Activated CD8-positive, alpha-beta memory T cell treated with anti-CD3 and anti-CD28 coated beads for 24 hours (primary cell): ENCODE results near the gene C3orf20.

Source experiments
- DNase-seq: peaks from one replicate; pipeline ENCODE4 v3.0.0-alpha.2; 2020

The C3orf20 gene

DNA sequence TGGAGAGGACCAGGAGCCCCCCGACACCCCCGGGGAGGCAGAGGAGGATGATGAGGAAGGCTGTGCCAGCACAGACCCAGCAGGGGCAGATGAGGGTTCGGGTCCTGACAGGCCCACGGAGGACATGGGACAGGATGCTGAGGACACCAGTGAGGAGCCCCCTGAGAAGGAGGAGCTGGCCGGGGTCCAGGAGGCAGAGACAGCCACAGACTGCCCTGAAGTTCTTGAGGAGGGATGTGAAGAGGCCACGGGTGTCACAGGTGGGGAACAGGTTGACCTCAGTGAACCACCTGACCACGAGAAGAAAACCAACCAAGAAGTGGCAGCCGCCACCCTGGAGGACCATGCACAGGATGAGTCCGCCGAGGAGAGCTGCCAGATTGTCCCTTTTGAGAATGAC is 144.7 kb downstream of the C3orf20 start:
- no peak for DNase-seq

- DNase-seq: no peak
Observed at GRCh38 chr3:14820156-14820555, 145.2 kb downstream of the C3orf20 start.

- no peak for DNase-seq
Observed at GRCh38 chr3:14821151-14821550, 146.2 kb downstream of the C3orf20 start.

DNA sequence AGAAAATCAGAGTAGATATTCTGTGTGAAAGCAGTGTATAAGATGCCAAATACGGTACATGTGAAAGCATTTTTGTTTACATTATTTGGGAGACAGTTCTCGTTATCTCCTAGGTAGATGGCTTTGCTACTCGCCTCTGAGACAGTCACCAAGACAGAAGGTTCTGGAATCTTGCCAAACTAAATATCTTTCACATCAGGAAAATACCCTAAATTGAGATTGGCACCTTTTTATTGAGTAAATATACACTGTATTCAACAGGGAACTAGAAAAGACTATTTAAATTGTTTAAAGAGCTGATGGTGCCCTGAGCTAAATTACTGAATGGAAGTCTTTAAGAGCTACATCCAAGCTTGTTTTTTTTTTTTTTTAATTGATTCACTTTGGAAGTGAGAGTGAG is 147.2 kb downstream of the C3orf20 start:
- DNase-seq: no peak
